Neuronal stem cell (in vitro differentiated cells): ENCODE results near the gene BNIPL.

Source experiments
- DNase-seq: peaks from one replicate; pipeline ENCODE4 v3.0.0-alpha.2; 2013; ENCODE audit warnings: low spot score
- H2AFZ ChIP-seq: one replicate; pipeline ENCODE4 v1.6.1; 2013; ENCODE audit warnings: mild to moderate bottlenecking, low read length, inconsistent platforms
- H2AK5ac ChIP-seq: 2 replicates; pipeline ENCODE4 v1.6.1; 2013; ENCODE audit warnings: low read depth, mild to moderate bottlenecking, inconsistent platforms, low read length, moderate library complexity, mixed read lengths
- H2BK120ac ChIP-seq: 2 replicates; pipeline ENCODE4 v1.6.1; 2013; ENCODE audit warnings: low read depth, mild to moderate bottlenecking, inconsistent platforms, low read length, moderate library complexity, mixed read lengths
- H2BK12ac ChIP-seq: one replicate; pipeline ENCODE4 v1.6.1; 2013; ENCODE audit warnings: low read length, inconsistent platforms
- H2BK15ac ChIP-seq: 2 replicates; pipeline ENCODE4 v1.6.1; 2013; ENCODE audit warnings: mild to moderate bottlenecking, low read length, inconsistent platforms, mixed read lengths
- H2BK5ac ChIP-seq: one replicate; pipeline ENCODE4 v1.6.1; 2013; ENCODE audit warnings: inconsistent platforms, mild to moderate bottlenecking, low read length, moderate library complexity
- H3K14ac ChIP-seq: one replicate; pipeline ENCODE4 v1.6.1; 2013; ENCODE audit warnings: low read length, inconsistent platforms
- H3K18ac ChIP-seq: 2 replicates; pipeline ENCODE4 v1.6.1; 2013; ENCODE audit warnings: low read length, inconsistent platforms
- H3K23ac ChIP-seq: 2 replicates; pipeline ENCODE4 v1.6.1; 2013; ENCODE audit warnings: low read depth, mild to moderate bottlenecking, mixed read lengths, low read length, inconsistent platforms; ENCODE audit not compliant: poor library complexity
- H3K27ac ChIP-seq: replicated peaks from 3 replicates; pipeline ENCODE4 v1.5.1; 2013; ENCODE audit warnings: low read length, inconsistent platforms
- H3K27me3 ChIP-seq, 3 experiments: 2 replicates each; pipeline ENCODE4 v1.6.1; 2013; ENCODE audit warnings: low read length in 3 of 3, mild to moderate bottlenecking in 2 of 3, inconsistent platforms in 1 of 3, low read depth in 1 of 3, mixed read lengths in 1 of 3, moderate library complexity in 1 of 3; ENCODE audit not compliant: control insufficient read depth in 3 of 3, insufficient read depth in 3 of 3
- H3K36me3 ChIP-seq, 2 donors: replicated peaks in 1 of 2; 2 replicates each; pipeline ENCODE4 v1.6.1; 2013; ENCODE audit warnings: low read length in 2 of 2; ENCODE audit not compliant: control insufficient read depth in 2 of 2, insufficient read depth in 2 of 2
- H3K4ac ChIP-seq: 2 replicates; pipeline ENCODE4 v1.6.1; 2013; ENCODE audit warnings: inconsistent platforms, mild to moderate bottlenecking, low read length, moderate library complexity
- H3K4me1 ChIP-seq, 2 donors: 1 replicate in 1 of 2; 2 replicates in 1 of 2; pipeline ENCODE4 v1.6.1; 2013; ENCODE audit warnings: low read length in 2 of 2, low read depth in 1 of 2; ENCODE audit not compliant: control insufficient read depth in 2 of 2, insufficient read depth in 1 of 2
- H3K4me2 ChIP-seq: one replicate; pipeline ENCODE4 v1.6.1; 2013; ENCODE audit warnings: mild to moderate bottlenecking, low read length, inconsistent platforms; ENCODE audit not compliant: insufficient read depth, poor library complexity, severe bottlenecking
- H3K4me3 ChIP-seq, 2 donors: 2 replicates each; pipeline ENCODE4 v1.5.1; 2013; ENCODE audit warnings: low read length in 2 of 2, mild to moderate bottlenecking in 2 of 2, inconsistent platforms in 1 of 2, moderate library complexity in 1 of 2
- H3K79me1 ChIP-seq: one replicate; pipeline ENCODE4 v1.6.1; 2013; ENCODE audit warnings: low read depth, mild to moderate bottlenecking, inconsistent platforms, low read length, moderate library complexity
- H3K9ac ChIP-seq: one replicate; pipeline ENCODE4 v1.6.1; 2013; ENCODE audit warnings: mild to moderate bottlenecking, low read depth, low read length, inconsistent platforms; ENCODE audit not compliant: poor library complexity
- H3K9me3 ChIP-seq, 2 donors: replicated peaks in 1 of 2; 2 replicates each; pipeline versions ENCODE3 to v1.6.1; 2013; ENCODE audit warnings: low read length in 2 of 2, mild to moderate bottlenecking in 2 of 2, inconsistent platforms in 1 of 2, low read depth in 1 of 2, mixed read lengths in 1 of 2, moderate library complexity in 1 of 2; ENCODE audit not compliant: control insufficient read depth in 2 of 2, insufficient read depth in 1 of 2
- H4K8ac ChIP-seq: one replicate; pipeline ENCODE4 v1.6.1; 2013; ENCODE audit warnings: low read depth, mild to moderate bottlenecking, inconsistent platforms, low read length, moderate library complexity
- H4K91ac ChIP-seq: one replicate; pipeline ENCODE4 v1.6.1; 2013; ENCODE audit warnings: low read length, low read depth, mild to moderate bottlenecking, inconsistent platforms; ENCODE audit not compliant: poor library complexity
- WGBS, 2 donors: extraction: QIAGEN DNeasy Blood & Tissue Kit; methylation state at CpG; one replicate each; pipeline ENCODE4 v1.1.7; 2013; ENCODE audit warnings: missing lambda C conversion rate in 2 of 2, mixed read lengths in 1 of 2; ENCODE audit not compliant: insufficient read length in 2 of 2, insufficient replicate concordance in 1 of 2; ENCODE audit errors: extremely low coverage in 2 of 2; 5-methylcytosine and 5-hydroxymethylcytosine counted together

The BNIPL gene

DNA sequence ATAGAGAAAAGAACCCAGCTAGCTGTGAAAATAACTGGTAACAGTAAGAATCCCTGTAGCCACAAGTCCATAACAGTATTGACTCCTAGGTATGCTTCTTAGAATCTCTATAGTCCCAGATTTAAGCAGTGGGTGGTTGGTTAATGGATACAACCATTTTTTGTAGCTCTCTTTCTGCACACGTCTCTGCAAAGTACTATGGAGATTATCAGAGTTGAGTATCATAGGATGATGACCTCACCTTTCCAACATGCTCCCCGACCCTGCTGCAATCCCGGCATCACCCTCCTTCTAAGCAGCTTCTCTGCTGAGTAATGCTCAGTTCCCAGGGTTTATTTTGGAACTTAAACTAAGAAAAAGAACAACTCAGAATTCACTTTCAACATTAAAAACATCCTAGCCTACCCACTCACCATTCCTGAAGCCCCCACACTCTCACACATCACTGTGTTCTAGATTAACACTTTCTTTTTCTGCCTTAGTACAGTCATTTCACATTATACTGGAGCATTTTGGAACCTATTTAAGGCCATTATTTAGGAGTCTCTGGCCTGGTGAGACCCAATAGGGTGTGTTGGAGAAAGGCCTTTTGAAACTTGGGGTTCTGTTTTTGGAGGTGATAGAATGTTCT lies 26.5 kb downstream of the BNIPL start:
- H3K4me2 ChIP-seq: no peak overlapping the region
- peaks cover 16 to 49% of the 10 kb centered on the region in 2 donors for H3K36me3 ChIP-seq
- no peak for DNase-seq
- H3K9ac ChIP-seq: no peak overlapping the region
- no peak overlapping the region for H2BK12ac ChIP-seq
- H3K4ac ChIP-seq: no peak overlapping the region
- H2BK5ac ChIP-seq: no peak overlapping the region
- no peaks in the 10 kb centered on the region for H3K27me3 ChIP-seq
- peak overlapping the region in 1 of 2 donors; percentile 43 for H3K4me3 ChIP-seq
- no peak overlapping the region for H2AFZ ChIP-seq
- no peak overlapping the region for H2BK120ac ChIP-seq
- H2BK15ac ChIP-seq: no peak overlapping the region
- no peak overlapping the region for H2AK5ac ChIP-seq
- no peak overlapping the region for H3K14ac ChIP-seq
- H3K9me3 ChIP-seq: peaks cover 0 to 10% of the 10 kb centered on the region in 2 donors
- H3K23ac ChIP-seq: no peak overlapping the region
- no CpG with 5 or more reads among the region's 3 CpGs for WGBS, 2 donors
- H4K8ac ChIP-seq: no peak overlapping the region
- no peak overlapping the region for H3K27ac ChIP-seq
- H3K79me1 ChIP-seq: peaks cover 9% of the 10 kb centered on the region
- H3K18ac ChIP-seq: no peak overlapping the region
- H4K91ac ChIP-seq: no peak overlapping the region
- H3K4me1 ChIP-seq: peaks cover 3 to 11% of the 10 kb centered on the region in 2 donors

GRCh38 chr1:151065089-151065645 lies 28.8 kb downstream of the BNIPL start:
- H3K79me1 ChIP-seq: no peaks in the 10 kb centered on the region
- H2BK12ac ChIP-seq: no peak overlapping the region
- no peak overlapping the region for H3K4me3 ChIP-seq
- no peak overlapping the region for H2BK5ac ChIP-seq
- no peak overlapping the region for H2BK120ac ChIP-seq
- H3K4ac ChIP-seq: no peak overlapping the region
- H2BK15ac ChIP-seq: no peak overlapping the region
- H4K91ac ChIP-seq: no peak overlapping the region
- H3K27me3 ChIP-seq: no peaks in the 10 kb centered on the region
- no peak overlapping the region for H3K27ac ChIP-seq
- H3K36me3 ChIP-seq: peaks cover 16 to 73% of the 10 kb centered on the region in 2 donors
- H3K14ac ChIP-seq: no peak overlapping the region
- no peak overlapping the region for H2AK5ac ChIP-seq
- H2AFZ ChIP-seq: no peak overlapping the region
- no peak overlapping the region for H3K23ac ChIP-seq
- H3K4me2 ChIP-seq: no peak overlapping the region
- H3K9ac ChIP-seq: no peak overlapping the region
- H3K18ac ChIP-seq: no peak overlapping the region
- DNase-seq: no peak
- peaks cover 0 to 10% of the 10 kb centered on the region in 2 donors for H3K9me3 ChIP-seq
- no peak overlapping the region for H4K8ac ChIP-seq
- peaks cover 0 to 6% of the 10 kb centered on the region in 2 donors for H3K4me1 ChIP-seq

DNA sequence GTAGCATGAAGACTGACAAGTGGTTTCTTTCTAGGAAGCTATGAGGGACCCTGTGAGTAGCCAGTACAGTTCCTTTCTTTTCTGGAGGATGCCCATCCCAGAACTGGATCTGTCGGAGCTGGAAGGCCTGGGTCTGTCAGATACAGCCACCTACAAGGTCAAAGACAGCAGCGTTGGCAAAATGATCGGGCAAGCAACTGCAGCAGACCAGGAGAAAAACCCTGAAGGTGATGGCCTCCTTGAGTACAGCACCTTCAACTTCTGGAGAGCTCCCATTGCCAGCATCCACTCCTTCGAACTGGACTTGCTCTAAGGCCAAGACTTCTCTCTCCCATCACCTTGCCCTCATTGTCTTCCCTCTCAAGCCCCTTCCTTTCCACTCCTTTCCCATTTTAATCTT lies 30.8 kb downstream of the BNIPL start:
- Histone ChIP-seq H3K9me3 (peaks cover 0 to 10% of the 10 kb centered on the region in 2 donors), H2BK120ac (no peak overlapping the region), H2BK12ac (no peak overlapping the region), H3K79me1 (no peaks in the 10 kb centered on the region), H3K18ac (no peak overlapping the region), H3K4ac (no peak overlapping the region), H2AK5ac (no peak overlapping the region), H4K91ac (no peak overlapping the region), H3K27me3 (no peaks in the 10 kb centered on the region), H4K8ac (no peak overlapping the region), H2BK5ac (no peak overlapping the region), H3K4me2 (no peak overlapping the region), H3K14ac (no peak overlapping the region), H3K27ac (peak overlapping the region; percentile 8), H3K9ac (no peak overlapping the region), H2BK15ac (no peak overlapping the region), H3K36me3 (peaks cover 16 to 79% of the 10 kb centered on the region in 2 donors), H2AFZ (no peak overlapping the region), H3K23ac (no peak overlapping the region), H3K4me3 (no peak overlapping the region), H3K4me1 (peaks cover 0 to 7% of the 10 kb centered on the region in 2 donors)
- WGBS, 2 donors: no CpG with 5 or more reads among the region's 4 CpGs
- DNase-seq: no peak

DNA sequence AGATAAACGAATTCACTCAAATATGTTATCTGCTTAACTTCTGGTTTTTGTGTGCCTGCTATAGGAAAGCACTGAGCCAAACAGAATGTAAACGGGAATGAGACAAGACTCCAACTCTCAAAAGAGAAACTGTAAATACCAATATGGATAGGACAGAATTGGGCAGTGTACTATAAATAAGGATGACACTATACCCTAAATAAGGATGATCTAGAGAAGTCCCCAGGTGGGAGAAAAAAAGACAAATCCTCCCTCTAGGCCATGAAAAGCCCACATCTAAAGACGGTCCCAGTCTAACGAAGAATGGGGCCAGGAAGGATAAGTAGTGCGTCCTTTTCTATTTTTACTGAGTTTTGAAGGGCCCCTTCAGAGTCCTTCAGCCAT lies 32.7 kb downstream of the BNIPL start:
- Histone ChIP-seq H4K8ac (no peak overlapping the region), H3K79me1 (no peaks in the 10 kb centered on the region), H3K27me3 (no peaks in the 10 kb centered on the region), H3K36me3 (peaks cover 15 to 68% of the 10 kb centered on the region in 2 donors), H4K91ac (no peak overlapping the region), H2BK120ac (no peak overlapping the region), H3K4me3 (no peak overlapping the region), H3K27ac (no peak overlapping the region), H3K4me2 (no peak overlapping the region), H2BK12ac (no peak overlapping the region), H3K9me3 (peaks cover 0 to 4% of the 10 kb centered on the region in 2 donors), H3K9ac (no peak overlapping the region), H3K18ac (no peak overlapping the region), H3K23ac (no peak overlapping the region), H3K14ac (no peak overlapping the region), H2BK15ac (no peak overlapping the region), H3K4ac (no peak overlapping the region), H3K4me1 (peaks cover 0 to 4% of the 10 kb centered on the region in 2 donors), H2BK5ac (no peak overlapping the region), H2AFZ (no peak overlapping the region), H2AK5ac (no peak overlapping the region)
- DNase-seq: no peak
- no CpG with 5 or more reads among the region's 5 CpGs for WGBS, 2 donors
